Measurements from ENCODE around the gene MYO3B. TPM values are rescaled to one million over a fixed set of nuclear protein-coding genes. Genes with fewer than 3 reads are reported as not detected.
"Not testable (repeated sequence)": the region's sequence is repeated elsewhere in the genome, so short reads cannot be mapped to it uniquely, and the experiment has no call there.

MYO3B gene
- total RNA-seq, 1 donor from 2014 or later = 5.5 TPM

DNA sequence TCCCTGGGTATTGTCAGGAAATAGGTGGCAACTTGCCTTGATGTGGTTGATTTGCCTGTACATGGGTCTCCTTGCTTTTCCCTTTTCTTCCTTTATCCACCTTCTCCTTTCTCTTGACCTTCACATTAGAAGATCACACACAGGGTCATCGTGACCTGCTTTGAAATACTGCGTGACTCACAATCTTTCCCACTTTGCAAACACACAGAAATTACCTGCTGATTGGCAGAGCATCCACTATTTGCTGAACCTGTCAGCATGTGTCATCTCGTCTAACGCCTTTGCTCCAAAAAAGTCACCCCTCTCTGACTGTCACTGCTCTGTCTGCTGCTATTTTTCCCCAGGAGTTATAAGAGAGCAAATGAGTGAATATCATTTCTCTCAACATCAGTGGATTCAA, 60.8 kb downstream of the MYO3B start:
- DNase-seq = no peak

DNA sequence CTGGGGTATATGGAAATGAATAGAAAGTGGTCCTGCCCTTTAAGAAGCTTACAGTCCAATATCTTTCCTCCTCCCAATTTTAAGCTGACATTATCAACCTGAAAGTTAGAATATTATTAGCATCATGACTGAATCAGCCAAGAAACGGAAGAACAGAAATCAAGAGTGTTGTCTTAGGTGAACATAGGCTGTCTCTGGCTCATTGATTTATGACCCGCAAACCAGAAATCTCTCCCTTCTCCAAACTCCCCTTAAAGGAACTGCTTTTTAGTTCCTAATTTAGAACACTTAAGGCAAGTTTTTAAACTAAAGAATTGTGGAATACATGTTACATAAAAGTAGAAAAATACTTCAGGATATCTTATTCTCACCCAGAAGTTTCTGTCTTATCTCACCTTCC, 62.7 kb downstream of the MYO3B start:
- DNase-seq = no peak

DNA sequence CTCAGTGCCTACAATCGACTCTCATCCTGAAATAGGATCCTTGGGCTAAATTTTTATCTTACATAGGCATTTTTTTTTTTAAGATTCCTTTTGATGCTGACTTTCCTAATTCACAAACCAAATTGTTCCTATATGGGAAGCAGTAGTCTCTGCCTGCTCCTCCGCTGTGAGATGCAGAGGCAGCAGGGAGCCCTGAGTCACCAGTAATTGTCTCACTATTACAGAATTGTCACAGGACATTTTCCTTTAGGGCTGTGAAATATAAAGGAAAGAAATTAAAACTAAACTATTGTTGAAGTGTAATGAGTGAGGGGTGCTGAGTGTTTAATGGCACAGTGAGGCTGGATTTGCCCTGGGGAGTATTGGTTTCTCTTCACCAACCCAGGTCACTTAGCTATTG, 63.8 kb downstream of the MYO3B start:
- no peak for DNase-seq

DNA sequence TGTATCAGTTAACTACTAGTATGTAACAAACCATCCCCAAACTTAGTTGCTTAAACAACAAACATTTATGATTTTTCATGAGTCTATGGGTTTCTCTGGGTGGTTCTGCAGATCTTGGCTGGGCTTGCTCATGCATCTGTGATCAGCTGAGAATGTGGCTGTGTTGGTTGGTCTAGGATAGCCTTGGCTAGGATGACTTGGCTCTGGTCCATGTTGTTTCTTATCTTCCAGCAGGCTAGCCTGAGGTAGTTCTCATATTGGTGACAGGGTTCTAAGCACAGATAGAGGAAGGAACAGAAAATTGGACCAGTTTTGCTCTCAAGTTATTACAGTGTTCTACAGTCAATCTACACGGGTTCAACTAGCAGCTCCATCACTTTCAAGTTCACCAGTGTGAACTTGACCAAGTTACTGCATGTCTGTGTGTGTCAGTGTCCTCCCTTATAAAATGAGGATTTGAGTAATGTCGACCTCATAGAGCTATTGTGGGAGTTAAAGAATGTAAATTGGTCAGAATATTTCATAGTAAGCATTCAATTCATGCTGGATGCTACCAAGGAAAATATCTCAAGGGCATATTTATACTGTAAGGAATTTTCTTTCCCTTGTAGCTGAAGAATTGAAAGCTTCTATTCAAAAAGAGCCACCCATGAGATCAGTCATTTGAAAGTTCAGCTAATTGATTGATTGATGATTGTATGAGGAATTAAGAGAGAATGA, 65.3 kb downstream of the MYO3B start:
- no peak for DNase-seq

DNA sequence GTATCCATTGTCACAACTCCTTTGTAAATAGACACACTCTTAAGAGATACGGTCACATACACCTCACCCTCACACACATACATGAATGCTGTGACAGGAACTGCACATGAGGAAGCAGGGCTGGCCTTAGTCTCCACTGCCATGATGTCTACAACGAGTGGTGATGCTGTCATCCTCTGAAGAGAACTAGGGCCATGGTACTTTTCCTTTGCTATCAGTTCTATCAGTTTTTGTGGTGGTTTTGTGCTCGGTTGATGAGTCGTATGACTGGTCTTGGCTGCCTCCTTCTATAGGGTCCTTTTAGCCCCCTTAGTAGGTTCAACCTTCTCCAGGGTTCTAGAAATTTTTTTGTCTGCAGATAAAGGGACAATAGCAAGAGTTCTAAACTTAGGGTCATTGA, 66.0 kb downstream of the MYO3B start:
- no peak for DNase-seq

DNA sequence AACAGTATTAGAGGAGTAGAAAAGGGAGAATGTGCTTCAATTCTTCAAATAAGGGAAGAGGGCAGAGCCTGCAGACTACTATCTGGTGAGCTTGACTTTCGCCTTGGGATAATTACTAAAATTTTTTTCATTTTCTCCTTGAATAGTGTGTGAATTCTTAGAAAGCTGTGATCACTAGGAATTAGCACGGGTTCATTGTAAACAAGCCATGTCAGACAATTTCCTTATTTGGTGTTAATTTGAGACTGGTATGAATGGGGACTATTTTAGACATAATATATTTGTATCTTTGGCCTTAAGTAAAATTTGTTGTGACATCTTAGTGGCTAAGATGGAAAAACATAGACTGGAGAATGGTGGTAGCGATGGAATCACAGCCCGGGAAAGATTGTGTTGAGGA, 66.6 kb downstream of the MYO3B start:
- DNase-seq = no peak

DNA sequence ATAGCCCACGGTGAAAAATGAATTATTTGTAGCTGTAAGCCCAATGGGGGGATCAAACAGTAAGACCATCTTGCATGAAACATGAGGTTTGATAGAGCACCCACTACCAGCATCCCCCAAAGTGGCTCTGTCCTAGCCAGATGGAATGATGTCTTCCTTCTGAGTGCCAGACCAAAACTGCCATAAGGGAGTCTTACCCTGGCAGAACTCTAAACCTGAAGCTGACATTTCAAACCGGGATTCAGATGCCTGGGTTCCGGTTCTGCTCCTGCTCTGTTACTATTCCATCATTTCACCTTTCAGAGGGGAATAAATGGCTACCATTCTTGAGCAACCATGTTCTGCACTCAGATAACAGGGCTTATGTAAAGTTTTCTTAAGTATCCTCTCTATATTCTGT, 67.4 kb downstream of the MYO3B start:
- DNase-seq = no peak

DNA sequence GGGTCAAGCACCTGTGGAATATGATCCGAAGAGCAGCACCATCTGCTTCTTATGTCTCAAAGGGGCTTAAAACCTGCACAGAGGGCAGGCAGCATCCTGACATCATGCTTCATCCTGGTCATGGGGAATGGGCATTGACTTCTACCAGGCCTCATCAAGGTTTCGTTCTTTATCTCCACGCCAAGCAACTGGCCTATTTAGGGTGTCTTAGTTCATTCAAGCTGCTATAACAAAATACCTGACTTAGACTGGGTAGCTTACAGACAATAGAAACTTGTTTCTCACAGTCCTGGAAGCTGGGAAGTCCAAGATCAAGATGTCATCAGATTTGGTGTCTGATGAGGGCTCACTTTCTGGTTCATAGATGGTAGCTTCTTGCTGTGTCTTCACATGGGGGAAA, 69.4 kb downstream of the MYO3B start:
- no peak for DNase-seq

DNA sequence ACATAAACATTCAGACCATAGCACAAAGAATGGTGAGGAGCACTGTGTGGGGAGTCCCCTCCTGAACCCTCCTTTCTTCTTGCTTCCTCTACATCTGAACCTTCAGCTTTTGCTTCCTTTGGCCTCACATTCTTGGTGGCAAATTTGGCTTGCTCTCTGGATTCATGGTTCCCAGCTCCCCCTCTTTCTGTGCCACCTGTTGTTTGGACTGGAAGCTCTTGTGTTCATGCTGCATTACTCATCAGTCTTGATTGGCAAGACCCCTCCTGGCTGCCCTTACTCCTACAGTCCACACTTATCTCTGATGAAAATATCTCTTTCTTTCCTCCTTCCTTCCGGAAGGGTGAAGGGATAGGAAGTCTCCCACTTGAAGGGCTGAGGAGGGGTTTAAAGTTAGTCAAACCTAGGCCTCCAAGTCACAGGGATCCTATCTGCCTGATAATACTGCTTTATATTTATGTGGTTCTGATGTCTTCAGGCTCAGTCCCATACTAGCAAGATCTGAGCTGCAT, 70.0 kb downstream of the MYO3B start:
- DNase-seq = no peak

DNA sequence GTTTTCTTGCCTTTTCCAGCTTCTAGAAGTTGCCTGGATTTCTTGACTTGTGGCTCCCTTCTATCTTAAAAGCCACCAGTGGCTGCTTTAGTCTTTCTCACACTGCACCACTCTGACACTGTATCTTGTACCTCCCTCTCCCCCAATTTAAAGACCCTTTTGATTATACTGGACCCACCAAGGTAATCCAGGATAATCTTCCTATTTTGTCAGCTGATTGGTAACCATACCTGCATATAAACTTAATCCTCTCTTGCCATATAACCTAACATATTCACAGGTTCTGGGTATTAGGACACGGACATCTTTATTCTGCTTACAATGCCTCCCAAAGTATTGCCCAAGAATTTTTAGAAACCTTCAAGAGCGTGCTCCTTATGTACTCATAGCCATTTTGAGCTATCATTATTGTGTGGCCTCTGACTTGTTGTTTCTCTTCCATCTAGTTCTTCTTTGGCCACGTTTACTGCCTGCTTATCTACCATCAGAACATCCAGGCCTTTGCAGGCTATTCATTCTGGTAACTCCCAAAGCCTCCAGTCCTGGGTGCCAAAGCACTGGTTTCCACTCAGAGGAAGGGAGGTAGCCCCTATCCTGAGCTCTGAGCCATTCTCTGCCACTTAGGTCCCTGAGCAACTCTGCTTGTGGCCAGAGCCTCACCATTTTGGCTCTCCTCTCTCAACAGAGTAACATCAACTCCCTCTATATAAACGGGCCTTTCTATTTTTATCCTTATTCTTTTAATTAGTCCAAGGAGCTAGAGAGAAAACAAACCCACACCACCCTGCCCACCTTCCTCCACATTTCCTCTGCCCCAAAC, 70.8 kb downstream of the MYO3B start:
- no peak for DNase-seq

DNA sequence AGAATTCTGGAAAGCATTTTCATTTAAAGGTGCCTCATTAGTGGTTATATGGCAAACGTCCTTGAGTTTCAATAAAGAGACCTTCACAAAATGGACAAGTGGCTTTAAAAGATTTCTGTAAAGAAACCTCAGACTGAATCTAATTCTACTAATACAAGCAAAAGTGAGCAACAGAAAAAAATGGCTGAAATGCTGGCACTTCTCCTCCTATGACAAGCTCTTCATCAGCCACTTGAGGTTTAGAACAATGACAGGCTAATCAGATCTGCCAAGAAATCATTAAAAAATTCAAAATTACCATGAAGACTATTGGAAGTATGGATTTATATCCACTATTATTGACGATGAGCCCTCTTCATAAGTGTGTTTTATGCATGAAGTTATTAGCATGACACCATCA, 71.8 kb downstream of the MYO3B start:
- no peak for DNase-seq

DNA sequence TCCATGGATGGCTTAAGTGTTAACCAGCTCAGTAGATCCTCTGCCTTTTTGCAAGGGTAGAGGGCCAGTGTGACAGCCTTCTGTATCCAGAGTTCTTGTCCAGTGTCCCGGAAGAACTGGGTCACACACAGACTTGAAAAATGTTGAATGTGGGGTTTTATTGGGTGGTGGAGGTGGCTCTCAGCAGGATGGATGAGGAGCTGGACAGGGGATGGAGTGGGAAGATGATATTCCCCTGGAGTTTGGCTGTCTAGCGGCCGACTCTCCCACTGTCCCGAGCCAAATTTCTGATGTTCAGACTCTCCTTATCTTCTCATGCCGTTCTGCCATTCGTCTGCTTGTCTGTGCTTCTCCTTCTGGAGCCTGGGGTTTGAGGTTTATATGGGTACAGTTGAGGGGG, 72.6 kb downstream of the MYO3B start:
- DNase-seq = no peak

DNA sequence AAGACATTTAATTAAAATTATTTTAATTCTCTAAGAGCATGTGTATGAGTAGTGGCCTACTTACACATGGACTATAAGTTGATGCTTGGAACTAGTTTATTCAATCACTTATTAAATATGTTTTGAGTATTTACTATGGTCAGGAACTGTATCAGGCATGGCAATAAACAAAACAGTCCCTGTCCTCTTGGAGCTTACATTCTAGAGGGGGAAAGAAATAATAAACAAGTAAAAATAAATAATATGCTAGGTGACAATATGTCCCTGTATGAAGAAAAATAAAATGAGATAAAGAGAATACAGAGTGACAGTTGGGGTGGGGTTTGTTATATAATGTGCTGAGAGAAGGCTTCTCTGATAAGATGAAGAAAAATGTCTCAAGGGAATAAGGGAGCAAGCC, 74.5 kb downstream of the MYO3B start:
- no peak for DNase-seq

DNA sequence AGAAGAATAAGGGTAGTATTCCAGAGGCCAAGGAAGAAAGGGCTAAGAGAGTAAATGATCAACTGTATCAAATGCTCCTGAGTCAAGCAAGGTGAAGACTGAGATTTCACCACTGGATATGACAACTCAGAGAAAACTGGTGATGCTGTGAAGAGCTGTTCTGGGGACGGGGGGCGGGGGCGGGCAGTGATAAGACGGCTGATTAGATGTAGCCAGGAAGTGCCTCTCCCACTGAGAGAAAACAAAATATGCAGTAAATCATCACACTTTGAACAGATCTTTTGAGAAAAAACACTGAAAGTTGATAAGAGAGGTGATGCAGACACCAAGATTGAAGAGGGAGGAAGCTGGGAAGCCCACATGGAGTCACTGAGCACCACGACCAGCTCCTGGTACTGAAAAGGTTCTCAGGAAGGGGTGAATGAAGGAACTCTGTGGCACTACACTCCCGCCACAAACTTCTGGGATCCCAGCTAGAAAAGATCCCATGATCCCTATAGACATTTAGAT, 75.8 kb downstream of the MYO3B start:
- no peak for DNase-seq

DNA sequence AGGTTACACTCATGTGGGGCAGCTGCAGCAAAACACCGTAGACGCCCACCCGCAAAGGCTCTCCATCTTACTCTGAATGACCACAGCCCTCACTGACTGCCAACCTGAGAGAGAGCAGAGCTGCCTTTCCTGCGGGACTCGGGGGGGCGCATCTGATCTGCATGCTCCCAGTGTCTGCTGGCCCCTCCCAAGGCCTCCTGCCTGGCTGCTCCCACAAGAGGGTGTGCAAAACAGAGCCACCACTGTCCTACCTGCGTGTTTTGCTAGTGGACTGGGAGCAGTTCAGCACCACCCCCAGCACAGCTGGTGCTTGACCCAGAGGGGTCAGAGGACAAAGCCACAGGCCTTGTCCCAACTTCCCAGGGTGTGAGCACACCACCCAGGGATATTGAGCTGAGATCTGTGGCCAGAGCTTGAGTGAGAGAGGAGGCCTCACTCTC, 76.4 kb downstream of the MYO3B start:
- no peak for DNase-seq

DNA sequence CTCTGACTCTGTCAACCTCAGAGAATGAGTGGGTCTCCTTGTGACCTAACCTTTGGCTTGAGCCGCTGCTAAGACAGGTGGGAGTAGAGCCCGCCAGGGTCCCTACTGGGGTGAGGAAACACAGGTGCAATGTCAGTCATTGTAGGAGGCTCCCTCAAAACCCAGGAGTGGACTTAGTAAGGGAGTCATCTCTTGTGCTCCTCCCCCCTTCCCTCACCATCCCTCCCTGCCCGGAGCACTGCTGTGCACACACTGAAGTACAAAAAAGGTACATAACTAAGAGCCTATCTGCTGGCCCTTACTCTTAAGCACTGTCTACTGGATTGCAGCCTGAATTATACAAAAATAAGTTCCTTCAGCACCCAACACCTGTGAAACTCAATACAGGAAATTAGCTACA, 77.2 kb downstream of the MYO3B start:
- DNase-seq = no peak

DNA sequence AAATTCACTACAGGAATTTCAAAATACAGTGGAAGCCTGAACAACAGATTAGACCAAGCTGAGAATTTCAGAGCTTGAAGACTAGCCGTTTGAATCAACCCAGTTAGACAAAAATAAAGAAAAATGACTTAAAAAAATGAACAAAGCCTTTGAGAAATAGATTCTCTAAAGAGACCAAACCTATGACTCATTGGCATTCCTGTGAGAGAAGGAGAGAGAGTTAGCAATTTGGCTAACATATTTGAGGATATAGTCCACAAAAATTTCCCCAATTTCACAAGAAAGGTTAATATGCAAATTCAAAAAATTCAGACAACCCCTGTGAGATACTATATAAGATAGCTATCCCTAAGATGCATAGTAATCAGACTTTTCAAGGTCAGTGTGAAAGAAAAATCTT, 78.0 kb downstream of the MYO3B start:
- no peak for DNase-seq

DNA sequence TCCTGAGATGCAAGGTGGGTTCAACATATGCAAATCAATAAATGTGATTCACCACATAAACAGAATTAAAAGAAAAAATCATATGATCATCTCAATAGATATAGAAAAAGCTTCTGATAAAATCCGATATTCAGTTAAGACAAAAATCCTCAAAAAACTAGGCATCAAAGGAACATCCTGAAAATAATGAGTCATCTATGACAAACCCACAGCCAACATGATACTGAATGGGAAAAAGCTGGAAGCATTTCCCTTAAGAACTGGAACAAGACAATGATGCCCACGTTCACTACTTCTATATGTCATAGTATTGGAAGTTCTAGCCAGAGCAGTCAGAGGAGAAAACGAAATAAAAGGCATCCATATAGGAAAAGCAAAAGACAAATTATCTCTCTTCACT, 80.4 kb downstream of the MYO3B start:
- no peak for DNase-seq

DNA sequence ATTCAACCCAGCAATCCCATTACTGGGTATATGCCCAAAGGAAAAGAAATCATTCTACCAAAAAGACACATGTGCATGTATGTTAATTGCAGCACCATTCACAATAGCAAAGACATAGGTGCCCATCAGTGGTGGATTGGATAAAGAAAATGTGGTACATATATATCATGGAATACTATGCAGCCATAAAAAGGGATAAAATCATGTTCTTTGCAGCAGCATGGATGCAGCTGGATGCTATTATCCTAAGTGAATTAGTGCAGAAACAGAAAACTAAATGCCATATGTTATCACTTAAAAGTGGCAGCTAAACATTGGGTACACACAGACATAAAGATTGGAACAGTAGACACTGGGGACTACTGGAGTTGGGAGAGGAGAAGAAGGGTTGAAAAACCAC, 82.2 kb downstream of the MYO3B start:
- no peak for DNase-seq

DNA sequence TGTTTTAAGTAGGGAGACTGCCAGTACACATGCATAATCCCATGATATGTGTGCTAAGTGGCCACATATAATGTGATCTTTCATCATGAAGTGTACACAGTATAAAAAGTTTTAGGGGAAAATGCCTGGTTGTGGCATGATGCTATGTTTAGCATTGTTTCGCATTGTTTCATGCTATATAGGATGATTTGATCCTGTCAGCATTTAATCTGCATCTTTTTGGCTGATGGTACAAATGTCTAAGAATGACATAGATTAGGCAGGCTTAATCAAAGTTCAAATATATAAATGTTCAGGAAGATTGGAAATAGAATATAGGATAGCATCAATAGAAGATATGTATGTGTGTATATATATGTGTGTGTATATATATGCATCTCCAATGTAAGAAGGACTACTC, 83.6 kb downstream of the MYO3B start:
- DNase-seq = no peak

DNA sequence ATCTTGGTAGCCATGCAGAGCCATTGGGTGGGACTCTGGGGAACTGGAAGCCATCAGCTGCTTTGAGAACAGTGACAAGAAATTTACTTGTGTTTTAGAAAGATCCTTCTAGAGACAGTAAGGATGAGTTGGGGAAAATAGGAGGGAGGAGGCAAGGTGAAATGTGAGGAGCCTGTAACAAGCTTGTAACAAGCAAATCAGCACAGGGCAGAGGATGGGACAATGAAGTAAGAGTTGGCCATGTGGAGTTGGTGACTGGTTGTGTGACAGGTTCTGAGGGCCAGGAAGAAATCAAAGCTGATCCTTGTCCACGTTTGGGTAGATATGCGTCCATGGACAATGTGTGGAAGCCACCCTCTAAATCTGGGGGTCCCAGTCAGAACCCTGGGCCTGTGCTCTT, 84.4 kb downstream of the MYO3B start:
- no peak for DNase-seq

DNA sequence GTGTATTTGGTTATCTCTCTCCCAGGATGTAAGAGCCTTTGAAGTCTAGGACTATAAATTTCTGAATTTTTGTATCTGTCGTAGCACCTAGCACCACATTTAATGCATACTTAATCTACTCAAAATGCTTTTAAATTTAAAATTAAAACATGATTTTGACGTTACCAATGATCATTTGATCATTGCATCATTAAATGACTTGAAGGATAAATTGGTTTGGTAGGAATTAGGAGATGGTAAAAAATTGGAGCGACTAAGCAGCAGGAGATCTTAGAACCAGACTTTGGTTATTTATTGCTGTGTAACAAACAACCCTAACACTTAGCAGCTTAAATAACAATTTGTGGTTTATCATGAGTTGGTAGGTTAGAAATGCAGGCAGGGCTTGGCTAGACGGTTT, 84.9 kb downstream of the MYO3B start:
- DNase-seq = no peak

DNA sequence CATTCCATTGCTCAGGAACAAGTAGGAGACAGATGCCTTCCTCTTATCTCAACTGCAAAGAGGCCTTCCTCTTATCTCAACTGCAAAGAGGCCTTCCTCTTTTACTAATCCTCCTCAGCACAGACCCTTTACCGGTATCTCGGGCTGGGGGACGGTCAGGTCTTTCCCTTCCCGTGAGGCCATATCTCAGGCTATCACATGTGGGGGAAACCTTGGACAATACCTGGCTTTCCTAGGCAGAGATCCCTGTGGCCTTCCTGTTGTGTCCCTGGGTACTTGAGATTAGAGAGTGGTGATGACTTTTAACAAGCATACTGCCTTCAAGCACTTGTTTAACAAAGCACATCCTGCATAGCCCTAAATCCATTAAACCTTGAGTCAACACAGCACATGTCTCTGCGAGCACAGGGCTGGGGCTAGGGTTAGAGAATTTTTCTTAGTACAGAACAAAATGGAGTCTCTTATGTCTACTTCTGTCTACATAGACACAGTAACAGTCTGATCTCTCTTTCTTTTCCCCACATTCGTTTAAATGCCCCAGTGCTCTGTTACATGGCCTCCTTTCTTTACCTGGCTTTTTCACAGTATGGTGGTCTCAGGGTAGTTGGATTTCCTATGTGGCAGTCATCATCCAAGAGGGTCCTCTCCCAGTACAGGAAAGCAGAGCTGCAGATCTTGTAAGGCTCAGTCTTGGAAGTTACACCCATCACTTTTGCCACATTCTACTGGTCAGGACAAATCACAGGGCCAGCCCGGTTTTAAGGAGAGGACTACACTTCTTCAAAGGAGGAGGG, 86.0 kb downstream of the MYO3B start:
- not testable (repeated sequence) for DNase-seq
